CD14-positive monocyte (primary cell): Measurements from ENCODE around the gene RFPL4AL1. TPM values are rescaled to one million over a fixed set of nuclear protein-coding genes. Genes with fewer than 3 reads are reported as not detected.

ENCODE experiments used
- DNase-seq, 3 donors: peaks; one replicate each; pipeline ENCODE4 v3.0.0-alpha.2; 2011 to 2022
- H2AFZ ChIP-seq: 2 replicates; pipeline ENCODE4 v1.6.0; 2012; ENCODE audit warnings: mild to moderate bottlenecking, low read depth, low read length, inconsistent platforms; ENCODE audit not compliant: insufficient read depth, poor library complexity, severe bottlenecking
- H3K27ac ChIP-seq, 2 donors: 1 replicate in 1 of 2; 2 replicates in 1 of 2; pipeline ENCODE4 v1.5.1; 2012 to 2013; ENCODE audit warnings: low read length in 2 of 2, control low read depth in 1 of 2, inconsistent platforms in 1 of 2, low read depth in 1 of 2, mild to moderate bottlenecking in 1 of 2
- H3K27me3 ChIP-seq, 2 donors: one replicate each; pipeline versions ENCODE4 v1.6.0 to v1.6.1; 2011 to 2013; ENCODE audit warnings: low read length in 2 of 2; ENCODE audit not compliant: control insufficient read depth in 2 of 2, insufficient read depth in 2 of 2
- H3K36me3 ChIP-seq, 2 donors: replicated peaks in 1 of 2; 1 replicate in 1 of 2; 2 replicates in 1 of 2; pipeline versions ENCODE4 v1.5.1 to v1.6.1; 2012 to 2013; ENCODE audit warnings: low read length in 2 of 2, control low read depth in 1 of 2, inconsistent platforms in 1 of 2, mild to moderate bottlenecking in 1 of 2; ENCODE audit not compliant: insufficient read depth in 2 of 2, control insufficient read depth in 1 of 2
- H3K4me1 ChIP-seq, 2 donors: 1 replicate in 1 of 2; 2 replicates in 1 of 2; pipeline versions ENCODE4 v1.5.1 to v1.6.1; 2012 to 2013; ENCODE audit warnings: low read length in 2 of 2, control low read depth in 1 of 2, inconsistent platforms in 1 of 2, mild to moderate bottlenecking in 1 of 2, moderate library complexity in 1 of 2; ENCODE audit not compliant: insufficient read depth in 2 of 2, control insufficient read depth in 1 of 2
- H3K4me2 ChIP-seq: replicated peaks from 2 replicates; pipeline ENCODE3; 2012; ENCODE audit warnings: low read length, moderate library complexity, mild to moderate bottlenecking; ENCODE audit not compliant: poor library complexity, severe bottlenecking; ENCODE audit errors: extremely low read depth
- H3K4me3 ChIP-seq, 3 experiments: fragments of 200-600 bp in 1 of 3; sonication (generic) in 1 of 3; replicated peaks in 1 of 3; 1 replicate in 2 of 3; 2 replicates in 1 of 3; pipeline ENCODE4 v1.5.1; 2011 to 2013; ENCODE audit warnings: low read length in 3 of 3, mild to moderate bottlenecking in 3 of 3, control low read depth in 2 of 3, low read depth in 2 of 3, inconsistent platforms in 1 of 3, moderate library complexity in 1 of 3
- H3K79me2 ChIP-seq: 2 replicates; pipeline ENCODE4 v1.6.0; 2012; ENCODE audit warnings: mild to moderate bottlenecking, control low read depth, inconsistent platforms, low read length, moderate library complexity; ENCODE audit not compliant: insufficient read depth
- H3K9ac ChIP-seq: 2 replicates; pipeline ENCODE4 v1.6.0; 2017; ENCODE audit warnings: low read length, mild to moderate bottlenecking; ENCODE audit not compliant: insufficient read depth, poor library complexity, severe bottlenecking
- H3K9me3 ChIP-seq, 2 donors: replicated peaks in 1 of 2; 1 replicate in 1 of 2; 2 replicates in 1 of 2; pipeline versions ENCODE4 v1.5.1 to v1.6.1; 2012 to 2013; ENCODE audit warnings: low read length in 2 of 2, control low read depth in 1 of 2; ENCODE audit not compliant: control insufficient read depth in 1 of 2, insufficient read depth in 1 of 2
- H4K20me1 ChIP-seq: 2 replicates; pipeline ENCODE4 v1.6.0; 2012; ENCODE audit warnings: mild to moderate bottlenecking, low read length, control low read depth, moderate library complexity; ENCODE audit not compliant: insufficient read depth
- H3K27ac Mint-ChIP-seq, 7 donors: one replicate each; pipeline ENCODE4 v1.8.0; 2020; ENCODE audit warnings: mild to moderate bottlenecking in 7 of 7, mixed read lengths in 7 of 7, moderate library complexity in 6 of 7, inconsistent platforms in 2 of 7
- H3K27me3 Mint-ChIP-seq, 3 donors: one replicate each; pipeline ENCODE4 v1.8.0; 2021 to 2022; ENCODE audit warnings: low read depth in 3 of 3, mild to moderate bottlenecking in 3 of 3, mixed read lengths in 3 of 3, moderate library complexity in 3 of 3, inconsistent platforms in 1 of 3
- H3K36me3 Mint-ChIP-seq, 2 donors: one replicate each; pipeline ENCODE4 v1.8.0; 2020; ENCODE audit warnings: mixed read lengths in 2 of 2, inconsistent platforms in 1 of 2, mild to moderate bottlenecking in 1 of 2
- H3K4me1 Mint-ChIP-seq: one replicate; pipeline ENCODE4 v1.8.0; 2020; ENCODE audit warnings: mild to moderate bottlenecking, mixed read lengths
- H3K4me3 Mint-ChIP-seq, 2 donors: one replicate each; pipeline ENCODE4 v1.8.0; 2020; ENCODE audit warnings: mild to moderate bottlenecking in 2 of 2, mixed read lengths in 2 of 2, moderate library complexity in 1 of 2
- H3K9me3 Mint-ChIP-seq, 7 donors: one replicate each; pipeline ENCODE4 v1.8.0; 2020 to 2022; ENCODE audit warnings: mixed read lengths in 7 of 7, mild to moderate bottlenecking in 6 of 7, moderate library complexity in 6 of 7, inconsistent platforms in 2 of 7
- WGBS: methylation state at CpG from one replicate; pipeline ENCODE4 v1.1.5; 2013; ENCODE audit warnings: missing lambda C conversion rate; ENCODE audit not compliant: insufficient coverage; 5-methylcytosine and 5-hydroxymethylcytosine counted together
- intact Hi-C, 2 donors: fragments of 100-400 bp; cut with micrococcal nuclease; formaldehyde crosslinking; loops; one replicate each; pipeline versions ENCODE4 v1.15.0 to v1.15.1; 2023
- polyA plus RNA-seq, 3 donors: library from polyadenylated mRNA; depleted of rRNA in 1 of 3; unstranded in 2 of 3; stranded (reverse) in 1 of 3; fragments of 300-500 nt in 2 of 3; fragments of >200 nt in 1 of 3; fragmentation: Illumina TruSeq in 2 of 3; gene quantifications; 1 replicate in 2 of 3; 2 replicates in 1 of 3; pipeline ENCODE4 v1.2.3, GENCODE V29; 2012 to 2021
- TF ChIP-seq, protein P1 (sequence below): fragments of 200-600 bp; IDR thresholded peaks from one replicate; pipeline ENCODE4 v1.8.0; 2022; ENCODE audit warnings: antibody characterized with exemption, mild to moderate bottlenecking

Gene RFPL4AL1
- polyA plus RNA-seq, 3 donors, result 1.1 to 1.3 TPM; not detected in 1

DNA sequence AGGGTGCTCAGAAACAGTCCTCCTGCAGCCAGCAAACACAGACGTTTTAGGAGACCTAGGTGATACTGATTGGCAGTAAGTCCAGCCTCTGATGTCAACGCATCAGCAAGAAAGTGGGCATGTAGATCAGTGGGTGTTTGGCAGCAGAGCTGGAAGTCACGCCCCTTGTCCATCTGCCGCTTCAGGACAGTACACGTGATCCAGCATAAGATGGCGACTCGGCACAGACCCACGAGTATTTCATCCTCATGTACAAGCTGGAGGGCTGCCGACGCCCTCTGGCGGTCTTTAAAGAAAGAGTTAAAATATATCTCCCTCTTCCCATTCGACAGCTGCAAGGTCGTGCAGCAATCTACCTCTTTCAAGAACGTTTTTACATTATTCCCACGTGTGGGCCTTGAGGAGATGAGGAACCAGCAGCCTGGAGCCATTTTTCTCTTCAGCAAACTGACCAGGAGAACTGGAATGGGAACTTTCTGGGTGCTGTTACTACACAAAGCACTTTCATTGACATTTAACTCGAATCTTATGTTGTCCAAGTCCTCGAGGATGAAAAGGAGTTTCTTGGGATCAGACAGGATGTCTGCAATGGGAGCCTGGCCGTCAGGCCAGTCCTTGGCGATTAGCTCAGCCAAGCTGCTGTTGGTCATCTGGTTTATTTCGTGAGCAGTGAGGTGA is 40.6 kb downstream of the RFPL4AL1 start:
- Histone ChIP-seq H3K27ac (no peak overlapping the region), H4K20me1 (no peaks in the 10 kb centered on the region), H3K4me2 (no peak overlapping the region), H3K9me3 (peaks cover 9 to 12% of the 10 kb centered on the region in 2 donors), H3K4me1 (no peaks in the 10 kb centered on the region), H3K4me3 (no peak overlapping the region), H3K79me2 (no peaks in the 10 kb centered on the region), H2AFZ (peak overlapping the region; percentile 58), H3K36me3 (no peaks in the 10 kb centered on the region), H3K9ac (no peak overlapping the region), H3K27me3 (no peaks in the 10 kb centered on the region)
- Mint-ChIP-seq H3K27ac (no peak overlapping the region), H3K9me3 (peaks cover 2 to 28% (median 16%) of the 10 kb centered on the region in 7 donors), H3K4me3 (no peak overlapping the region), H3K4me1 (no peaks in the 10 kb centered on the region), H3K27me3 (peaks cover 0 to 2% (median 0%) of the 10 kb centered on the region in 3 donors), H3K36me3 (no peaks in the 10 kb centered on the region)
- DNase-seq, result peak; percentile 17 to 73 (median 36)
- 28% methylated on average over 13 of the region's 20 CpGs for WGBS
- intact Hi-C loops, result loop anchor here in 1 of 2 donors (10.0 kb wide), 1 partner anchor 175 kb away; no protein-coding TSS in a partner anchor
- TF ChIP-seq, protein P1, sequence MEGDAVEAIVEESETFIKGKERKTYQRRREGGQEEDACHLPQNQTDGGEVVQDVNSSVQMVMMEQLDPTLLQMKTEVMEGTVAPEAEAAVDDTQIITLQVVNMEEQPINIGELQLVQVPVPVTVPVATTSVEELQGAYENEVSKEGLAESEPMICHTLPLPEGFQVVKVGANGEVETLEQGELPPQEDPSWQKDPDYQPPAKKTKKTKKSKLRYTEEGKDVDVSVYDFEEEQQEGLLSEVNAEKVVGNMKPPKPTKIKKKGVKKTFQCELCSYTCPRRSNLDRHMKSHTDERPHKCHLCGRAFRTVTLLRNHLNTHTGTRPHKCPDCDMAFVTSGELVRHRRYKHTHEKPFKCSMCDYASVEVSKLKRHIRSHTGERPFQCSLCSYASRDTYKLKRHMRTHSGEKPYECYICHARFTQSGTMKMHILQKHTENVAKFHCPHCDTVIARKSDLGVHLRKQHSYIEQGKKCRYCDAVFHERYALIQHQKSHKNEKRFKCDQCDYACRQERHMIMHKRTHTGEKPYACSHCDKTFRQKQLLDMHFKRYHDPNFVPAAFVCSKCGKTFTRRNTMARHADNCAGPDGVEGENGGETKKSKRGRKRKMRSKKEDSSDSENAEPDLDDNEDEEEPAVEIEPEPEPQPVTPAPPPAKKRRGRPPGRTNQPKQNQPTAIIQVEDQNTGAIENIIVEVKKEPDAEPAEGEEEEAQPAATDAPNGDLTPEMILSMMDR, result peak; percentile 41

DNA sequence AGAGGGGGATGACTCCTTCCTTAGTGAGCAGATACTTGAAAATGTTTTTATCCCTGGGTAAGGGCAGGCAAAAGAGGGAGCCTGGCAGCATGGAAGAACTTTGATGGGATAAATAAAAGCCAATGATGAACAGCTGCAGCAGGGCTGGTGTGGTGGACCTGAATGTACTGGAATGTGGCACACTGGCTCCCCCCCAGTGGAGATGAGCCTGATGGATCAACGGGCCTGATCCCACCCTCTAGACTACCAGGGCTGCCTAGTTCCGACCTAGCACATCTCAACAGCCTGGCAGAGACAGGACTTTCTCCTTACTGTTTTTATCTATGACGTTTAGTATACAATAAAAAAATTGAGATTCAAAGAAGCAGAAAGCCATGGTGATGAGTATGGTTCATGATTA is 42.4 kb downstream of the RFPL4AL1 start:
- no peaks in the 10 kb centered on the region for H4K20me1 ChIP-seq
- H3K27me3 ChIP-seq, result no peaks in the 10 kb centered on the region
- no peak overlapping the region for H2AFZ ChIP-seq
- Mint-ChIP-seq H3K36me3 (no peaks in the 10 kb centered on the region), H3K27me3 (peaks cover 1 to 2% (median 2%) of the 10 kb centered on the region in 3 donors), H3K9me3 (peaks cover 4 to 24% (median 13%) of the 10 kb centered on the region in 7 donors), H3K4me1 (no peaks in the 10 kb centered on the region), H3K4me3 (no peak overlapping the region), H3K27ac (no peak overlapping the region)
- WGBS, result no CpG with 5 or more reads among the region's 3 CpGs
- no peaks in the 10 kb centered on the region for H3K36me3 ChIP-seq
- peaks cover 9 to 12% of the 10 kb centered on the region in 2 donors for H3K9me3 ChIP-seq
- no peak overlapping the region for H3K9ac ChIP-seq
- no peak overlapping the region for H3K4me3 ChIP-seq
- H3K4me1 ChIP-seq, result no peaks in the 10 kb centered on the region
- no peak for DNase-seq
- H3K27ac ChIP-seq, result no peak overlapping the region
- intact Hi-C loops, result loop anchor here in 1 of 2 donors (10.0 kb wide), 1 partner anchor 177 kb away; no protein-coding TSS in a partner anchor
- H3K4me2 ChIP-seq, result no peak overlapping the region
- TF ChIP-seq, protein P1, result no peak
- no peaks in the 10 kb centered on the region for H3K79me2 ChIP-seq
